B cell (primary cell): ENCODE measurements around the gene FUOM. TPM values are rescaled to one million over a fixed set of nuclear protein-coding genes. Genes with fewer than 3 reads are reported as not detected.

Experiments
- ATAC-seq: fragments of 200-7000 bp; cut with Tn5 transposase; one replicate; pipeline ENCODE4 v1.10.0; 2021; ENCODE audit warnings: low read depth, mild to moderate bottlenecking, moderate number of reproducible peaks, moderate library complexity
- CTCF ChIA-PET: fragments of 350-600 bp; sonication (Branson Sonifier 250); formaldehyde crosslinking; loops from one replicate; lab custom pipeline; 2021; ENCODE audit warnings: antibody characterized with exemption, inconsistent platforms; lab: Charles Lee
- POLR2A ChIA-PET: fragments of 350-600 bp; sonication (Branson Sonifier 250); formaldehyde crosslinking; loops from one replicate; lab custom pipeline; 2021; ENCODE audit warnings: antibody characterized with exemption; lab: Charles Lee
- DNase-seq: peaks from one replicate; pipeline ENCODE4 v3.0.0; 2013
- H2AFZ ChIP-seq: 2 replicates; pipeline ENCODE4 v1.6.1; 2012; ENCODE audit warnings: mild to moderate bottlenecking, low read depth, low read length; ENCODE audit not compliant: insufficient read depth, poor library complexity, severe bottlenecking
- H3K27ac ChIP-seq, 2 donors: 1 replicate in 1 of 2; 2 replicates in 1 of 2; pipeline ENCODE4 v1.5.1; 2012 to 2013; ENCODE audit warnings: low read length in 2 of 2, mild to moderate bottlenecking in 2 of 2, moderate library complexity in 1 of 2
- H3K27me3 ChIP-seq, 4 experiments: fragments of 200-600 bp in 1 of 4; sonication (generic) in 1 of 4; replicated peaks in 1 of 4; 1 replicate in 2 of 4; 2 replicates in 2 of 4; pipeline versions ENCODE4 v1.6.1 to v1.7.0; 2013 to 2016; ENCODE audit warnings: low read length in 3 of 4, mild to moderate bottlenecking in 2 of 4, mixed read lengths in 1 of 4, moderate library complexity in 1 of 4; ENCODE audit not compliant: insufficient read depth in 4 of 4, control insufficient read depth in 3 of 4; ENCODE audit errors: control extremely low read depth in 1 of 4
- H3K36me3 ChIP-seq, 2 experiments: replicated peaks in 1 of 2; 1 replicate in 1 of 2; 2 replicates in 1 of 2; pipeline versions ENCODE4 v1.6.1 to v1.7.1; 2013; ENCODE audit warnings: low read length in 1 of 2; ENCODE audit not compliant: insufficient read depth in 2 of 2, control insufficient read depth in 1 of 2; ENCODE audit errors: control extremely low read depth in 1 of 2, extremely low read depth in 1 of 2
- H3K4me1 ChIP-seq, 2 donors: fragments of 200-600 bp in 1 of 2; sonication (generic) in 1 of 2; 1 replicate in 1 of 2; 2 replicates in 1 of 2; pipeline versions ENCODE4 v1.5.1 to v1.6.1; 2013 to 2017; ENCODE audit warnings: low read length in 2 of 2; ENCODE audit not compliant: control insufficient read depth in 2 of 2, insufficient read depth in 2 of 2
- H3K4me2 ChIP-seq: replicated peaks from 2 replicates; pipeline ENCODE3; 2012; ENCODE audit warnings: mild to moderate bottlenecking, low read depth, low read length; ENCODE audit not compliant: poor library complexity, severe bottlenecking
- H3K4me3 ChIP-seq, 5 experiments: fragments of 200-600 bp in 1 of 5; sonication (generic) in 1 of 5; 1 replicate in 3 of 5; 2 replicates in 2 of 5; pipeline versions ENCODE4 v1.5.1 to v1.7.0; 2011 to 2016; ENCODE audit warnings: low read length in 4 of 5, mild to moderate bottlenecking in 4 of 5, low read depth in 2 of 5, control low read depth in 1 of 5, moderate library complexity in 1 of 5; ENCODE audit not compliant: insufficient read depth in 1 of 5; ENCODE audit errors: control extremely low read depth in 1 of 5, extremely low read depth in 1 of 5
- H3K79me2 ChIP-seq: fragments of 200-600 bp; sonication (generic); one replicate; pipeline ENCODE4 v1.6.0; 2016; ENCODE audit warnings: low read length; ENCODE audit not compliant: control insufficient read depth, insufficient read depth
- H3K9ac ChIP-seq: fragments of 200-600 bp; sonication (generic); 2 replicates; pipeline ENCODE4 v1.6.1; 2017; ENCODE audit warnings: mild to moderate bottlenecking, low read length, moderate library complexity
- H3K9me3 ChIP-seq, 3 donors: one replicate each; pipeline versions ENCODE4 v1.6.1 to v1.7.1; 2013; ENCODE audit warnings: low read length in 2 of 3; ENCODE audit not compliant: control insufficient read depth in 2 of 3, insufficient read depth in 1 of 3; ENCODE audit errors: control extremely low read depth in 1 of 3
- H4K20me1 ChIP-seq: 2 replicates; pipeline ENCODE4 v1.6.0; 2012; ENCODE audit warnings: mild to moderate bottlenecking, low read length; ENCODE audit not compliant: insufficient read depth, control insufficient read depth, poor library complexity, severe bottlenecking
- H3K27ac Mint-ChIP-seq: one replicate; pipeline ENCODE4 v1.8.0; 2021; ENCODE audit warnings: mixed read lengths
- H3K27me3 Mint-ChIP-seq: one replicate; pipeline ENCODE4 v1.8.0; 2021; ENCODE audit warnings: mixed read lengths
- H3K4me1 Mint-ChIP-seq: one replicate; pipeline ENCODE4 v1.8.0; 2021; ENCODE audit warnings: mixed read lengths
- H3K4me3 Mint-ChIP-seq: one replicate; pipeline ENCODE4 v1.8.0; 2021; ENCODE audit warnings: mixed read lengths
- H3K9me3 Mint-ChIP-seq: one replicate; pipeline ENCODE4 v1.8.0; 2022; ENCODE audit warnings: mixed read lengths; ENCODE audit not compliant: insufficient read depth
- CTCF ChIP-seq: fragments of 200-600 bp; IDR thresholded peaks from one replicate; pipeline ENCODE4 v1.8.0; 2022; ENCODE audit warnings: antibody characterized with exemption, mild to moderate bottlenecking
- EZH2 ChIP-seq: IDR thresholded peaks from 2 replicates; pipeline ENCODE4 v1.6.1; 2012; ENCODE audit warnings: borderline replicate concordance, low read depth, mild to moderate bottlenecking, moderate library complexity, low read length; ENCODE audit not compliant: insufficient read depth, poor library complexity, severe bottlenecking
- WGBS: methylation state at CpG from one replicate; pipeline ENCODE4 v1.1.5; 2013; ENCODE audit warnings: missing lambda C conversion rate; ENCODE audit not compliant: insufficient coverage; 5-methylcytosine and 5-hydroxymethylcytosine counted together
- intact Hi-C: fragments of 100-400 bp; cut with micrococcal nuclease; formaldehyde crosslinking; loops from one replicate; pipeline ENCODE4 v1.10.0; 2022
- polyA plus RNA-seq: library from polyadenylated mRNA; depleted of rRNA; stranded (reverse); fragments of >200 nt; gene quantifications from 2 replicates; pipeline ENCODE4 v1.2.3, GENCODE V29; 2012
- total RNA-seq, 2 donors: library from RNA; stranded (reverse); fragments of 120-200 nt in 1 of 2; gene quantifications; 1 replicate in 1 of 2; 2 replicates in 1 of 2; pipeline versions ENCODE4 v1.2.3 to v1.2.4, GENCODE V29; 2013 to 2022

FUOM gene
- total and polyA plus RNA-seq, 2 donors (not counting 1 experiment from before 2014, with no cell fraction given) = 23.8 to 30.7 TPM

- Histone ChIP-seq H3K79me2 (peaks cover 21% of the 10 kb centered on the region), H3K4me3 (no peak overlapping the region), H3K27me3 (no peaks in the 10 kb centered on the region), H3K27ac (no peak overlapping the region), H4K20me1 (peaks cover 24% of the 10 kb centered on the region), H3K9ac (no peak overlapping the region), H3K4me1 (peaks cover 13 to 26% of the 10 kb centered on the region in 2 donors), H3K4me2 (no peak overlapping the region), H3K9me3 (peaks cover 0 to 10% (median 0%) of the 10 kb centered on the region in 3 donors), H3K36me3 (peaks cover 0 to 31% of the 10 kb centered on the region in 2 experiments), H2AFZ (no peak overlapping the region)
- Mint-ChIP-seq H3K27ac (no peak overlapping the region), H3K9me3 (peaks cover 2% of the 10 kb centered on the region), H3K4me3 (no peak overlapping the region), H3K27me3 (no peaks in the 10 kb centered on the region), H3K4me1 (peaks cover 26% of the 10 kb centered on the region)
- ATAC-seq (no peak), DNase-seq (no peak)
- 96% methylated on average over 10 of the region's 10 CpGs for WGBS
- ChIA-PET POLR2A (no interaction called here), CTCF (interaction anchor here (1.0 kb wide), 1 partner anchor 18 kb away, joined by 3 read pairs; no protein-coding TSS in a partner anchor)
- intact Hi-C loops = loop anchor here (5.0 kb wide), 1 partner anchor 211 kb away; no protein-coding TSS in a partner anchor
- TF ChIP-seq CTCF (no peak), EZH2 (no peak)
These were observed 46.2 kb downstream of the FUOM start for GRCh38 chr10:133311570-133311969.

- H3K27ac ChIP-seq = no peak overlapping the region
- intact Hi-C loops = loop anchor here (5.0 kb wide), 1 partner anchor 212 kb away; no protein-coding TSS in a partner anchor
- ATAC-seq (no peak), DNase-seq (no peak)
- peaks cover 0 to 31% of the 10 kb centered on the region in 2 experiments for H3K36me3 ChIP-seq
- Mint-ChIP-seq H3K27ac (no peak overlapping the region), H3K4me1 (peaks cover 31% of the 10 kb centered on the region), H3K9me3 (no peaks in the 10 kb centered on the region), H3K27me3 (no peaks in the 10 kb centered on the region), H3K4me3 (peak overlapping the region; percentile 37)
- no peak overlapping the region for H3K9ac ChIP-seq
- POLR2A ChIA-PET = no interaction called here
- CTCF ChIA-PET = interaction anchor here (0.6 to 1.8 kb wide), 2 partner anchors 19 to 409 kb away, joined by 4 to 5 read pairs; no protein-coding TSS in a partner anchor
- no peak overlapping the region for H3K4me3 ChIP-seq
- peaks cover 0 to 5% (median 0%) of the 10 kb centered on the region in 3 donors for H3K9me3 ChIP-seq
- H3K79me2 ChIP-seq = peaks cover 28% of the 10 kb centered on the region
- H4K20me1 ChIP-seq = peaks cover 30% of the 10 kb centered on the region
- H2AFZ ChIP-seq = no peak overlapping the region
- no CpG with 5 or more reads among the region's 8 CpGs for WGBS
- peaks cover 18 to 33% of the 10 kb centered on the region in 2 donors for H3K4me1 ChIP-seq
- H3K27me3 ChIP-seq = no peaks in the 10 kb centered on the region
- TF ChIP-seq EZH2 = no peak
- no peak for TF ChIP-seq CTCF
- H3K4me2 ChIP-seq = no peak overlapping the region
These were observed 47.0 kb downstream of the FUOM start for GRCh38 chr10:133310789-133311188.
